ENCODE measurements around the gene CLTC. TPM values are rescaled to one million over a fixed set of nuclear protein-coding genes. Genes with fewer than 3 reads are reported as not detected.

The CLTC gene
- total RNA-seq, 2 experiments from 2014 or later, result 81.5 to 89.9 TPM

- Histone ChIP-seq H3K9me3 (ENCODE audit: control insufficient read depth in 1 of 2, insufficient read depth in 1 of 2, low read length in 2 of 2) (no peaks in the 10 kb centered on the region), H3K27ac (ENCODE audit: low read depth in 1 of 2, low read length in 2 of 2) (no peak overlapping the region), H3K4me3 (ENCODE audit: low read length) (no peak overlapping the region), H3K4me1 (ENCODE audit: insufficient read depth, low read length) (no peaks in the 10 kb centered on the region), H3K36me3 (ENCODE audit: insufficient read depth, low read length) (peaks cover 41% of the 10 kb centered on the region), H3K27me3 (ENCODE audit: control insufficient read depth in 1 of 2, insufficient read depth in 2 of 2, low read length in 2 of 2) (no peaks in the 10 kb centered on the region)
- ATAC-seq (ENCODE audit: poor library complexity), result no peak
- Mint-ChIP-seq H3K27me3 (no peaks in the 10 kb centered on the region), H3K4me1 (ENCODE audit: low read depth) (no peaks in the 10 kb centered on the region), H3K4me3 (no peak overlapping the region), H3K36me3 (ENCODE audit: low read depth) (peaks cover 73% of the 10 kb centered on the region), H3K27ac (no peak overlapping the region), H3K9me3 (no peaks in the 10 kb centered on the region)
- TF ChIP-seq CTCF (IDR thresholded peaks at IDR 0.05), result no peak
- DNase-seq, result no peak
- ChIA-PET CTCF (no interaction called here), POLR2A (interaction anchor here (0.6 kb wide), 1 partner anchor 11 kb away, joined by 3 read pairs; no protein-coding TSS in a partner anchor)
- intact Hi-C loops (cut with DNase I, micrococcal nuclease), result no loop called here
These were observed 117.6 kb downstream of the CLTC start for GRCh38 chr17:59737324-59737723.

GRCh38 chr17:59743842-59744241, 124.1 kb downstream of the CLTC start:
- H3K36me3 ChIP-seq (ENCODE audit: insufficient read depth, low read length), result peaks cover 13% of the 10 kb centered on the region
- Mint-ChIP-seq H3K36me3 (ENCODE audit: low read depth) (peaks cover 38% of the 10 kb centered on the region), H3K4me3 (no peak overlapping the region), H3K4me1 (ENCODE audit: low read depth) (no peaks in the 10 kb centered on the region), H3K9me3 (no peaks in the 10 kb centered on the region), H3K27me3 (no peaks in the 10 kb centered on the region), H3K27ac (no peak overlapping the region)
- intact Hi-C loops (cut with DNase I, micrococcal nuclease), result no loop called here
- ChIA-PET CTCF (interaction anchor here (0.7 to 2.4 kb wide), 3 partner anchors 10 to 110 kb away, joined by 3 to 8 read pairs (median 4); no protein-coding TSS in a partner anchor), POLR2A (no interaction called here)
- no peak overlapping the region for H3K27ac ChIP-seq (ENCODE audit: low read depth in 1 of 2, low read length in 2 of 2)
- DNase-seq, result no peak
- ATAC-seq (ENCODE audit: poor library complexity), result no peak
- no peaks in the 10 kb centered on the region for H3K9me3 ChIP-seq (ENCODE audit: control insufficient read depth in 1 of 2, insufficient read depth in 1 of 2, low read length in 2 of 2)
- no peaks in the 10 kb centered on the region for H3K4me1 ChIP-seq (ENCODE audit: insufficient read depth, low read length)
- no peak for TF ChIP-seq CTCF (IDR thresholded peaks at IDR 0.05)
- no peak overlapping the region for H3K4me3 ChIP-seq (ENCODE audit: low read length)
- no peaks in the 10 kb centered on the region for H3K27me3 ChIP-seq (ENCODE audit: control insufficient read depth in 1 of 2, insufficient read depth in 2 of 2, low read length in 2 of 2)

GRCh38 chr17:59745040-59745439, 125.3 kb downstream of the CLTC start:
- no peak overlapping the region for H3K27ac ChIP-seq (ENCODE audit: low read depth in 1 of 2, low read length in 2 of 2)
- POLR2A ChIA-PET, result interaction anchor here (0.6 kb wide), 1 partner anchor 206 kb away, joined by 5 read pairs; no protein-coding TSS in a partner anchor
- CTCF ChIA-PET, result interaction anchor here (0.8 to 2.4 kb wide), 4 partner anchors 8 to 115 kb away, joined by 3 to 8 read pairs (median 3); no protein-coding TSS in a partner anchor
- DNase-seq (no peak), ATAC-seq (ENCODE audit: poor library complexity) (no peak)
- Mint-ChIP-seq H3K36me3 (ENCODE audit: low read depth) (peaks cover 29% of the 10 kb centered on the region), H3K4me3 (no peak overlapping the region), H3K27ac (no peak overlapping the region), H3K9me3 (no peaks in the 10 kb centered on the region), H3K4me1 (ENCODE audit: low read depth) (no peaks in the 10 kb centered on the region), H3K27me3 (no peaks in the 10 kb centered on the region)
- peaks cover 11% of the 10 kb centered on the region for H3K36me3 ChIP-seq (ENCODE audit: insufficient read depth, low read length)
- H3K9me3 ChIP-seq (ENCODE audit: control insufficient read depth in 1 of 2, insufficient read depth in 1 of 2, low read length in 2 of 2), result no peaks in the 10 kb centered on the region
- H3K4me3 ChIP-seq (ENCODE audit: low read length), result no peak overlapping the region
- intact Hi-C loops (cut with DNase I, micrococcal nuclease), result no loop called here
- no peaks in the 10 kb centered on the region for H3K27me3 ChIP-seq (ENCODE audit: control insufficient read depth in 1 of 2, insufficient read depth in 2 of 2, low read length in 2 of 2)
- no peaks in the 10 kb centered on the region for H3K4me1 ChIP-seq (ENCODE audit: insufficient read depth, low read length)
- TF ChIP-seq CTCF (IDR thresholded peaks at IDR 0.05), result no peak

Other genes with a start within 250 kb of the CLTC start
- 10 to 100 TPM; 62.6 to 65.6 TPM for gene DHX40, start 54.3 kb upstream of the CLTC start, total RNA-seq
- gene PTRH2, start 87.5 kb downstream of the CLTC start, total RNA-seq, result 1 to 10 TPM; 6.5 to 7.3 TPM
- 10 to 100 TPM; 73.6 to 81.1 TPM for gene VMP1, start 87.8 kb downstream of the CLTC start, total RNA-seq